ENCODE results near the gene PMAIP1.
"Not testable (repeated sequence)": the region's sequence is repeated elsewhere in the genome, so short reads cannot be mapped to it uniquely, and the experiment has no call there.

PMAIP1 gene

DNA sequence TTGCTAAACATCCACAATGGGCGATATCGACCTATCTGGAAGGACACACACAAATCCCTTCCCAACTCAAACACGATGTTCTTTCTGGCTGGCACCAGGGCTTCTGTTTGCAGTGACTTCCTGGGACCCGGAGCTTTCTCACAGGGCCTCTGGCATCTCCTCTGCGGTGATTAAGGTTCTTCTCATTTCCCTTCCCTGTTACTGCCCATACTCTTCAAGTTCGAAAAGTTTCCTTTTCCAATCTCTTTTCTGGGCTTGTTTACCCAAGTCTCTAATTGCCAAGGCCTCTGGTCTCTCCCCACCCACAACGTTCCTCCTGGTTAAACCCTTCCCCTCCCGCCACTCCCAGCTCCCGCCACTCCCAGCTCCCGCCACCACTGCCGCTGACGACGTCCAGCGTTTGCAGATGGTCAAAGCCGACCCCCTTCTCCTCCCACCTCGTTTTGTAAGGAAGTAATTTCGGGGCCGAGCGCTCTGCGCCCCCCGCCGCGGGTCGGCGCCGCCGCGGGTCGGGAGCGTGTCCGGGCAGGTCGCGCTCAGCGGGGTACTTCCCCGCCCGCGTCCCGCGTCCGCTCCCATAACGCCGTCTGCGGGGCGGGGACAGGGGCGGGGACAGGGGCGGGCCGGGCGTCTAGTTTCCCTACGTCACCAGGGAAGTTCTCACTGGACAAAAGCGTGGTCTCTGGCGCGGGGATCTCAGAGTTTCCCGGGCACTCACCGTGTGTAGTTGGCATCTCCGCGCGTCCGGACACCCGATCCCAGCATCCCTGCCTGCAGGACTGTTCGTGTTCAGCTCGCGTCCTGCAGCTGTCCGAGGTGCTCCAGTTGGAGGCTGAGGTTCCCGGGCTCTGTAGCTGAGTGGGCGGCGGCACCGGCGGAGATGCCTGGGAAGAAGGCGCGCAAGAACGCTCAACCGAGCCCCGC lies at the start of gene PMAIP1:
PMAIP1 (plus strand) TSS at position 699 of the 924 bp plus-strand sequence; CDS start at position 881, 182 bp downstream.
- peak within 1 kb of the TSS; percentile 85 for H3K4me3 ChIP-seq (ENCODE audit: low read length)
- TF ChIP-seq ZNF274 (IDR thresholded peaks at IDR 0.05; ENCODE audit: low read depth, low read length) = no peak

DNA sequence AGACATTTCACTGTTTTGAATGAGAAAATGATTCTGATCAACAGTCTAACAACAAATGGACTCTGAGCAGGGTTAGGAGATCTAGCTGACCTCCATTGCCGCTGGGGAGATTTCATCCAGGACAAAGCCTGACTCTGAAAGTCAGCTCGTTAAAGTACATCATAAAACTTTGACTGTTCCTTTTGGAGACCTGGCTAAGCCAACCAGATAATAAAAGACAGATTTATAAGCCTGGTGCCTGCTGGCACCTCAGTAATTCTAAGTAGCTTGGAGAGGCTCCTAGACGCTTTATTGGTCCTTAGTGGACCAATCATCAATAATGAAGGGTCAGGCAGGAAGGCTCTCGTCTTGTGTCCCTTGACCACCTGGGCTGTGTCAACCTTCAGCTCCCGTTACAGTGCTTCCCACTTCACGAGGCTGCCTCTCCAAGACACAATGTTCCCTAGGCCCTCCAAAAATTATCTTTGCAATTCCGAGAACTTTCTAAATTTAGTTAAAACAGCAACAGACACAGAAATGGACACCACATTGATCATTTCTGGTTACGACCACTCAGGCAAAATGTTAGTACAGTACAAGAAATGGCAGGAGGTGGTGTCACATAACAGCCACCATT lies 47.9 kb upstream of the PMAIP1 start:
- TF ChIP-seq ZNF274 (IDR thresholded peaks at IDR 0.05; ENCODE audit: low read depth, low read length) = no peak
- no peak overlapping the region for H3K4me3 ChIP-seq (ENCODE audit: low read length)

DNA sequence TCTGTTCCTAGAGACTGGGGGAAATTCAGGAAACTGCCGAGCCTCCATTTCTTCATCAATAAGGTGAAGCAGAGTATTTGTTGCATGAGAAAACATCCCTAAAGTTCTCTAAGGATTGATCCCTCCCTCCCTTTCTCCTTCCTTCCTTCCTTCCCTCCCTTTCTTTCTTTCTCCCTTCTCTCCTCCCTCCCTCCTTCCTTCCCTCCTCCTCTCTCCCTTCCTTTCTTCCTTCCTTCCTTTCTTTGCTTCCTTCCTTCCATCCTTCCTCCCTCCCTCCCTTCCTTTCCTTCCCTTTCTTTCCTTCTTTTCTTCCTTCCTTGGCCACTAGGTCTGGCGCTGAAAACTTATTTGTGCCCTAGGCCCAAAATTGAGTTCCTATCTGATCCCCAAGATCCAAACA lies 47.2 kb upstream of the PMAIP1 start:
- H3K4me3 ChIP-seq (ENCODE audit: low read length) = no peak overlapping the region
- no peak for TF ChIP-seq ZNF274 (IDR thresholded peaks at IDR 0.05; ENCODE audit: low read depth, low read length)

DNA sequence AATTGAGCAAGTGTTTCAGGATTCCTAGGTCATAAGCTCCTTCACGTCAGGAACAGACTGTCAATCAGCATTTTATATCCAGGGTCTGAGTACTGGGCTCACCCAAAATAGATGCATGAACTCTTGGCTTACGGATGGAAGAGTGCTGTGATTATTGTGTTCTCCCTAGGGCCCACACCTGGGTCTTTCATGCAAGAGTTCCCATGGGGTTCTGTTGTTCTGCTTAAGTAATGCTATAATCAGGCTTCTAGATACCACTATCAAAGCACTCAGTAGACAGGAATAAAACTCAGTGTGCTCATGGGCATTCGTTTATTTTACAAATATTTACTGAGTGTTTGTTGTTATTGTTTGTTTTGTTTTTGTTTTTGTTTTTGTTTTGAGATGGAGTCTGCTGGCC lies 46.4 kb upstream of the PMAIP1 start:
- TF ChIP-seq ZNF274 (IDR thresholded peaks at IDR 0.05; ENCODE audit: low read depth, low read length) = no peak

DNA sequence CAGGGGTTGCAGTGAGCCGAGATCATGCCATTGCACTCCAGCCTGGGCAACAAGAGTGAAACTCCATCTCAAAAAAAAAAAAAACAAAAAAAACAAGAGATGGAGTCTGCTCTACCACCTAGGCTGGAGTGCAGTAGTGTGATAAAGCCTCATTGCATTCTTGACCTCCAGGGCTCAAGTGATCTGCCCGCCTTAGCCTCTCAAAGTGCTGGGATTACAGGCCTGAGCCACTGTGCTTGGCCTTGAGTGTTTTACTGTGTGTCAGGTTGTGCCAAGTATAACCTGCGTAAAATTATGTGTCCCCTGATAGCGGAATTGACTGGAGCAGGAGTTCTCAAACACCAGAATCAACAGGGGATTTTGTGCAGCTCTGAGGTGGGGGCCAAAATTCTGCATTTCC lies 45.8 kb upstream of the PMAIP1 start:
- H3K4me3 ChIP-seq (ENCODE audit: low read length) = not testable (repeated sequence)

More for the DNA sequence above, 46.4 kb upstream of the PMAIP1 start:
- H3K4me3 ChIP-seq (ENCODE audit: low read length) = no peak overlapping the region

DNA sequence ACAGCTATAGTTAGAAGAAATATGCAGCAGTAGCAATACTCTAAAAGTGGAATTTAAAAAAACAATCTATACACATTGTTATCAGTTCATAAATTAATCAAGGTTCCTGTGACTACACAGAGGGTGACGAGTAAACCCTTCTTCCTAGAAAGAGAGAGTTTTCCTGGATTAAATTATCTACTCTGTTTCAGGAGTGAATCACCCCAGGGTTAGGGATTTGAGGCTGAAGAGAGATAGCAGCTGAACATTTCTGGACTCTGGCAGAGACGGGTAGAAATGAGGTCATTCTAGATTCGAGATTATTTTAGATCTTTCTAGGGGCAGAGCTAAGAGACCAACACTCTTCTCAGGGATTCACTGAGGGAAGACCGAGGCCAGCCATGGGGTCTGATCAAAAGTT lies 38.8 kb upstream of the PMAIP1 start:
- no peak for TF ChIP-seq ZNF274 (IDR thresholded peaks at IDR 0.05; ENCODE audit: low read depth, low read length)
- no peak overlapping the region for H3K4me3 ChIP-seq (ENCODE audit: low read length)

DNA sequence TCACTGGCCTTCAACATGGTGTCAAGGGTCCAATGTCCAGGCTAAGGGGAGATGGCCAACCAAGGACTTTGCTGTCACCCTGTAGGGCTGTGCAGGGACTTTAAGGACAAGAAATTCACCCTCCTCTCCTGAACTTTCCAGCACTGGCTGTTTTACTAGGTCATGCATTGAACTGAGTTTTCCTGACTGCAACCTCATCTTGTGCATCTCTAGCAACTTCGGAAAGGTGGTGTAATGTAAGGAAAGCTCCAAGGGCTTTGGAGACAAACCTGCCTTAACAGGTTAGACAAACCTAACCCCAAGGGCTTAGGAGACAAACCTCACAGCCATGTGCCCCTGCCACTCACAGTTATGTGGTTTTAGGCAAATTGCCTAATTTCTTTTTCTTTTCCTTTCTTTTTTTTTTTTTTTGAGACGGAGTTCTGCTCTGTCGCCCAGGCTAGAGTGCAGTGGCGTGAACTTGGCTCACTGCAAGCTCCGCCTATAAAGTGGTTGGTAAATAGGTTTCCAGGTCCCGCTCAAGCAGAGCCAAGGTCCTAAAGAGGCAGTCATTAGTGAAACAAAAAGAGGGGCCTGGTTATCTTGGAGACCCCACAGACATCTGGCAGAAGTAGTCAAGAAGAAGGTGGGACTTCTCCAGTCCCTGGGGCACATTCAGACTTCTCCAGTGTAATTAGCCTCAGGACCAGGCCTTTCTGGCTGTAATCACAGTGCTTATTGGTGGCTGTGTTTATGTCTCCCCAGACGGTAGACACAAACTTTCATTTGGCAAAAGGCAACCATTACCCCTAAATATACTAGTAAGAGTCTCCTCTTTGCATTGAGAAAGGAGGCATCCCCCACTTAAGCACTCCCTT lies 37.6 kb upstream of the PMAIP1 start:
- H3K4me3 ChIP-seq (ENCODE audit: low read length) = no peak overlapping the region
- TF ChIP-seq ZNF274 (IDR thresholded peaks at IDR 0.05; ENCODE audit: low read depth, low read length) = no peak

DNA sequence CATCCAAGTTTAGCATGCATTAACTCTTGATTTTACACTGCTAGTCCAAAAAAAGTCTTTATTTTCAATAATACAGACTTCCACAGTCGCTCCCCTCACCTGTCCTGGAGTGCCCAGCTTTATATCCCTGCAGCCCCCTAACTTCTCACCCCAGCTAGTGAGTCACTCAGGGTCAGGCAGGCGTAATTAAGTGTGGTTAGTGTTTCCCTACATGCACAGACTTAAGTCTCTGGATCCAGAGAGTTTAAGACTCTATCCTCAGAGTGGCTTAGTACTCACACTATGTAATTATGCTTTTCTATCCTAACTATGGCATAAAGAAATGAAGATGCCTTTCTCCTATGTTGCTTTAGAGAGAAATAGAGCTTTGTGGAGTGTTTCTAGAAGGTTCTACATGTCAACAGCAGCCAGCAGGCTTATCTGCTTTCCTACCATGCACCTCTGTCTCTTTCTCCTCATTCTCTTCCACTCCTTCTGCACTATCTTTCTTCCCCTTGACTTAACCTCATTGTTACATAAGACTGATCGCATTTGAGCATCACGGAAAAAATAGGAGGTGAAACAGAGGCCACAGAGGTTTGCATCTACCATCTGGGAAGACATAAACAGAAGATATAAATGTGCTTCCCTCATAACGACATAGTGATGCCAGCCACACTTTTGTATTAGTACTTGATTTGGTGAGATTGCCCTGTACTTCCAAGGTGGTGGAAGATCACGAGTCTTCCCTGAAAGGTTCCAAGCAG lies 34.4 kb upstream of the PMAIP1 start:
- no peak for TF ChIP-seq ZNF274 (IDR thresholded peaks at IDR 0.05; ENCODE audit: low read depth, low read length)
- no peak overlapping the region for H3K4me3 ChIP-seq (ENCODE audit: low read length)

DNA sequence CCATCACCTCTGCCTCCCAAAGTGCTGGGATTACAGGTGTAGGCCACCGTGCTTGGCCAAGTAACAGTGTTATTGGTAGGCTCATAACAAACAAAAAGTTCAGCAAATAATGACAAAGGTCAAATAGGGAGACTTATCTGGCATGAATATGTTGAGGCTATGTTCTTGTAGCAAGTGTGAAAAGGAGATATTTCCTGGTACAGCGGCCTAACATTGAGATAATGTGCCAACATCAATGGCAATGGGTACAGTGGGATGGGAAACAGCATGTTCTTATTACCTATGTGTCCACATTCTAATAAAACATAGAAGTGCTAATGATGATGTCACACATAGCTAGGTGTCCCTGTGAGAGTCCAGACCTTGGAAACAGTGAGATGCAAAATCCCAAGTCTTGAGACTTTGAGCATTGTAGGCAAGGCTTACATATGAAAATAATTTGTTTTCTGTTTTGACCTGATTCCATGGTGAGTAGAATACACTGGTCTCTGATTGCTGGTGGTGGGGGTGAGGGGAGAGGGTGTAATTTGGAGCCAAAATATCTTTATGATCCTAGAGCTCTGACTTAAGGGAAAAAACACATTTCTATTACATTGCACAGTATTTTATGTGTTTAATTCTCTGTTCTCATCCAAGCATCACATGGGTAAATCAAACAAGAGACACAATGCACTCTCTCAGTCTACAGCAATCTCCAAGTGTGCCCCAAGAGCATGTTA lies 33.1 kb upstream of the PMAIP1 start:
- TF ChIP-seq ZNF274 (IDR thresholded peaks at IDR 0.05; ENCODE audit: low read depth, low read length) = no peak
- H3K4me3 ChIP-seq (ENCODE audit: low read length) = no peak overlapping the region

DNA sequence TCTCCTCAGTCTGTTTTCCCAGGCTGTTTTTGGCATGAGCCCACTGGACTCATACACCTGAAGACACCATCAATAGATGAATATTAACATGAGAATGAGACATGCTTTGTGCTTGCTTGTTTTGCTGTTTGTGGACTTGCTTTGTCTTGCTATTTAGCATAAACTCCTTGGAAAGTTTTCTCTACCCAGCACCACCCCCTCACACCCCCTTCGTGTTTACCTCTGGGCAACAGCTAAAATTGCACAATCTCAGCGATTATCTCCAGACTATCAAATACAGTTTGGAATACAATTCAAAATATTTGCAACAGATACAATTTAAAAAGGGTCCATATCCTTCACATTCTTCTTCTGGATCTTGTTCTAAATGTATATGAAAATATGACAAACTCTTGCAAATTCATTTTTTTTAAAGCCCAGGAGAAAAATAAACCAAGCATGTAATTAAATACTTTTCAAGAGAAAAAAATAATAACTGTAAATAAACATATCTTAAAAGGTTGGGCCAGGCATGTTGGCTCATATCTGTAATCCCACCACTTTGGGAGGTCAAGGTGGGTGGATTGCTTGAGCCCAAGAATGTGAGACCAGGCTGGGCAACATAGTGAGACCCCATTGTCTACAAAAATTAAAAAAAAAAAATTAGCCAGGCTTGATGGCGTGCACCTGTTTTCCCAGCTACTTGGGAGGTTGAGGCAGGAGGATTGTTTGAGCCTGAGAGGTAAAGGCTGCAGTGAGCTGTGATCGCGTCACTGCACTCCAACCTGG lies 32.3 kb upstream of the PMAIP1 start:
- H3K4me3 ChIP-seq (ENCODE audit: low read length) = no peak overlapping the region
- TF ChIP-seq ZNF274 (IDR thresholded peaks at IDR 0.05; ENCODE audit: low read depth, low read length) = no peak

DNA sequence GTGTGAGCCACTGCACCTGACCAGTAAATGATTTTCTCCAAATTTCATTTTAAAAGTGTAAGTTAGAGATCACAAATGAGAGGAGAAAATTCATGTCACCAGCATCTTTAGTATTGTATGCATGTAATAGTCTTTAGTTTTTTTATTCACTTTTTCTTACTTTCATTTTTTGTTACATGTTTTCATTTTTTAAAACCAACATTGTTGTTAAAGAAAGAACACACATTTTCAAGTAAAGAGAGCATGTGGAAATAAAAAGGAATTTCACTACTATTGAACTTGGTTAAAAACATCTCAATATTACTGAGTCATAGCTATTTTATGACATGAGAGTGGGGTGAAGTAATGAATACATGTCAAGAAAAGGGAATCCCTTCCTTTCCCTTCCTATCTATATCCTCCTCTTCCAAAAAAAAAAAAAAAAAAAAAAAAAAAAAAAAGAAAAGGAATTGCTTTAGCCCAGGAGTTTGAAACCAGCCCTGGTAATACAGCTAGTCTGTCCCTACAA lies 29.1 kb upstream of the PMAIP1 start:
- TF ChIP-seq ZNF274 (IDR thresholded peaks at IDR 0.05; ENCODE audit: low read depth, low read length) = no peak
- no peak overlapping the region for H3K4me3 ChIP-seq (ENCODE audit: low read length)

DNA sequence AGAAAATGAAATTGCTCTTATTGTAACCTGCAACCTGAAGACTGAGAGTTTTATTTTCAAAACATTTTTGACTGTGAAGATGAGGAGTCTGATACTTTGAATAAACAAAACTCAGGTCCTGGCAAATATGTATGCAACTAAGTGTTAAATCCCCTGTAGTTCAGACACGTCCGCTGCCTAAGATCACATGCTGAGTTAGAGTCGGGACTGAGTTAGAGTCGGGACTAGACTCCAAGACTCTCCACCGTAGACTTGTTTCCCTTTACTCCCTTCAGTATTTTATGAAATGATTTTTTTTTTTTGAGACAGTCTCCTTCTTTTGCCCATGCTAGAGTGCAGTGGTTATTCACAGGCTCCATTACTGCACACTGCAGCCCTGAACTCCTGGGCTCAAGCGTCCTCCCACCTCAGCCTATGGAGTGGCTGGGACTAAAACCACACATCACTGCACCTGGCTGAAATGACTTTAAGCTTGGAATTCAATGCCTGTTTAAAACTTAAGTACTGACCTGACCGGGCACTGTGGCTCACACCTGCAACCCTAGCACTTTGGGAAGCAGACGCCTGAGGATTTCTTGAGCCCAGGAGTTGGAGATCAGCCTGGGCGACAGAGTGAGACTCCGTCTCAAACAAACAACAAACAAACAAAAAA lies 28.0 kb upstream of the PMAIP1 start:
- TF ChIP-seq ZNF274 (IDR thresholded peaks at IDR 0.05; ENCODE audit: low read depth, low read length) = no peak
- no peak overlapping the region for H3K4me3 ChIP-seq (ENCODE audit: low read length)

All from GM08714 (cell line).